GM23338 (cell line): ENCODE measurements around the gene GTF3C5. TPM values are rescaled to one million over a fixed set of nuclear protein-coding genes. Genes with fewer than 3 reads are reported as not detected.

ENCODE experiments used
- ATAC-seq: fragments of 200-7000 bp; cut with Tn5 transposase; 3 replicates; pipeline ENCODE4 v1.9.1; 2020
- DNase-seq: peaks from one replicate; pipeline ENCODE4 v3.0.0-alpha.2; 2015; ENCODE audit warnings: low spot score
- H2AFZ ChIP-seq: fragments of 200-600 bp; sonication (generic); 2 replicates; pipeline ENCODE4 v1.8.0; 2016; ENCODE audit warnings: antibody characterized with exemption, mild to moderate bottlenecking, moderate library complexity
- H3F3A ChIP-seq: fragments of 200-600 bp; sonication (generic); replicated peaks from 2 replicates; pipeline ENCODE4 v1.8.0; 2017; ENCODE audit warnings: antibody characterized with exemption, mixed run types, low read depth
- H3K27ac ChIP-seq: fragments of 200-600 bp; sonication (generic); 2 replicates; pipeline ENCODE4 v1.6.1; 2016; ENCODE audit warnings: low read depth
- H3K27me3 ChIP-seq: fragments of 200-600 bp; sonication (generic); 2 replicates; pipeline ENCODE4 v1.8.0; 2016; ENCODE audit warnings: mild to moderate bottlenecking, mixed run types, moderate library complexity; ENCODE audit not compliant: insufficient read depth
- H3K36me3 ChIP-seq: fragments of 200-600 bp; sonication (generic); 2 replicates; pipeline ENCODE4 v1.8.0; 2016; ENCODE audit warnings: mild to moderate bottlenecking; ENCODE audit not compliant: insufficient read depth
- H3K4me1 ChIP-seq: fragments of 200-600 bp; sonication (generic); 2 replicates; pipeline ENCODE4 v1.8.0; 2016; ENCODE audit warnings: mild to moderate bottlenecking, moderate library complexity; ENCODE audit not compliant: insufficient read depth
- H3K4me2 ChIP-seq: fragments of 200-600 bp; sonication (generic); 2 replicates; pipeline ENCODE4 v1.7.1; 2017; ENCODE audit warnings: mixed run types
- H3K4me3 ChIP-seq: fragments of 200-600 bp; sonication (generic); 2 replicates; pipeline ENCODE4 v1.6.1; 2016; ENCODE audit warnings: mixed run types
- H3K79me2 ChIP-seq: fragments of 200-600 bp; sonication (generic); replicated peaks from 2 replicates; pipeline ENCODE4 v1.8.0; 2017; ENCODE audit warnings: mild to moderate bottlenecking; ENCODE audit not compliant: insufficient read depth
- H3K9me2 ChIP-seq: fragments of 200-600 bp; sonication (generic); 2 replicates; pipeline ENCODE4 v1.8.0; 2017; ENCODE audit not compliant: insufficient read depth
- H4K20me1 ChIP-seq: fragments of 200-600 bp; sonication (generic); replicated peaks from 2 replicates; pipeline ENCODE4 v1.8.0; 2017; ENCODE audit warnings: mild to moderate bottlenecking; ENCODE audit not compliant: insufficient read depth
- H3K27ac Mint-ChIP-seq: 2 replicates; pipeline ENCODE4 v1.8.0; 2020; ENCODE audit warnings: inconsistent platforms, mild to moderate bottlenecking, moderate library complexity, mixed read lengths
- H3K27me3 Mint-ChIP-seq: 3 replicates; pipeline ENCODE4 v1.8.0; 2022; ENCODE audit warnings: low read depth, mild to moderate bottlenecking, moderate library complexity, mixed read lengths, inconsistent platforms; ENCODE audit not compliant: insufficient read depth, poor library complexity
- H3K36me3 Mint-ChIP-seq: 3 replicates; pipeline ENCODE4 v1.8.0; 2021; ENCODE audit warnings: low read depth, mild to moderate bottlenecking, inconsistent platforms, moderate library complexity, mixed read lengths
- H3K4me1 Mint-ChIP-seq: 3 replicates; pipeline ENCODE4 v1.8.0; 2020; ENCODE audit warnings: mild to moderate bottlenecking, inconsistent platforms, mixed read lengths
- H3K4me3 Mint-ChIP-seq: 3 replicates; pipeline ENCODE4 v1.8.0; 2021; ENCODE audit warnings: moderate library complexity, mild to moderate bottlenecking, inconsistent platforms, mixed read lengths
- H3K9me3 Mint-ChIP-seq: 3 replicates; pipeline ENCODE4 v1.8.0; 2020; ENCODE audit warnings: moderate library complexity, mild to moderate bottlenecking, inconsistent platforms, mixed read lengths
- CREB1 ChIP-seq: fragments of 250-450 bp; sonication (Bioruptor Pico); IDR thresholded peaks from 2 replicates; pipeline ENCODE4 v1.5.0; 2020; ENCODE audit warnings: low read depth, mild to moderate bottlenecking, moderate library complexity
- CTCF ChIP-seq, 2 experiments: fragments of 200-600 bp in 1 of 2; sonication (generic) in 1 of 2; conservative IDR thresholded peaks; 2 replicates each; pipeline versions ENCODE4 v1.5.1 to v1.6.1; 2016 to 2017; ENCODE audit warnings: antibody characterized with exemption in 2 of 2, low read depth in 2 of 2, mild to moderate bottlenecking in 2 of 2, moderate library complexity in 1 of 2
- ETS1 ChIP-seq: IDR thresholded peaks from 2 replicates; pipeline ENCODE4 v1.6.1; 2016; ENCODE audit warnings: antibody characterized with exemption
- EZH2 ChIP-seq: fragments of 200-600 bp; sonication (generic); IDR thresholded peaks from one replicate; pipeline ENCODE4 v1.8.0; 2017; ENCODE audit warnings: antibody characterized with exemption, mild to moderate bottlenecking, low read depth; ENCODE audit not compliant: unreplicated experiment
- EZH2phosphoT487 ChIP-seq: fragments of 200-600 bp; sonication (generic); IDR thresholded peaks from one replicate; pipeline ENCODE4 v1.8.1; 2018; ENCODE audit warnings: antibody characterized with exemption; ENCODE audit not compliant: unreplicated experiment
- JUNB ChIP-seq: IDR thresholded peaks from one replicate; pipeline ENCODE4 v1.6.1; 2016; ENCODE audit warnings: antibody characterized with exemption; ENCODE audit not compliant: unreplicated experiment
- NANOG ChIP-seq: IDR thresholded peaks from 2 replicates; pipeline ENCODE4 v1.6.1; 2016; ENCODE audit warnings: antibody characterized with exemption, borderline replicate concordance
- POLR2AphosphoS5 ChIP-seq: IDR thresholded peaks from 2 replicates; pipeline ENCODE4 v1.6.1; 2016; ENCODE audit warnings: antibody characterized with exemption, low read depth
- REST ChIP-seq: IDR thresholded peaks from one replicate; pipeline ENCODE4 v1.6.1; 2018; ENCODE audit warnings: antibody characterized with exemption; ENCODE audit not compliant: unreplicated experiment
- STAT1 ChIP-seq: IDR thresholded peaks from one replicate; pipeline ENCODE4 v1.6.1; 2016; ENCODE audit warnings: antibody characterized with exemption; ENCODE audit not compliant: unreplicated experiment
- ZNF114 ChIP-seq: fragments of 250-450 bp; sonication (Bioruptor Pico); IDR thresholded peaks from 2 replicates; pipeline ENCODE4 v1.5.0; 2020; ENCODE audit warnings: mild to moderate bottlenecking, moderate library complexity
- ZNF462 ChIP-seq: fragments of 250-450 bp; sonication (Bioruptor Pico); IDR thresholded peaks from 2 replicates; pipeline ENCODE4 v1.5.0; 2020; ENCODE audit warnings: mild to moderate bottlenecking, moderate library complexity
- polyA plus RNA-seq: library from polyadenylated mRNA; unstranded; fragments of >200 nt; fragmentation: Nextera tagmentation; extraction: Ambion mirVana; gene quantifications from 2 replicates; pipeline ENCODE4 v1.2.1, GENCODE V29; 2016
- total RNA-seq: library from RNA; depleted of rRNA; stranded (reverse); fragments of >200 nt; shearing (Covaris generic); gene quantifications from 2 replicates; pipeline ENCODE4 v1.2.3, GENCODE V29; 2014

GTF3C5 gene
- total and polyA plus RNA-seq, 2 experiments from 2014 or later, result 46.0 to 78.8 TPM

- Histone ChIP-seq H3K27me3 (no peaks in the 10 kb centered on the region), H3K4me1 (no peaks in the 10 kb centered on the region), H3K9me2 (no peaks in the 10 kb centered on the region), H3K79me2 (peaks cover 71% of the 10 kb centered on the region), H3K36me3 (no peaks in the 10 kb centered on the region; the same call in none of the 2 replicates), H4K20me1 (peaks cover 38% of the 10 kb centered on the region), H3K4me2 (no peak overlapping the region), H3K27ac (no peak overlapping the region), H3F3A (no peaks in the 10 kb centered on the region), H2AFZ (no peak overlapping the region), H3K4me3 (no peak overlapping the region)
- ATAC-seq (no peak), DNase-seq (no peak)
- H3K4me1 Mint-ChIP-seq, result no peaks in the 10 kb centered on the region; the same call in 2 of the 3 replicates
- peaks cover 24% of the 10 kb centered on the region for H3K36me3 Mint-ChIP-seq
- H3K27me3 Mint-ChIP-seq, result no peaks in the 10 kb centered on the region
- H3K4me3 Mint-ChIP-seq, result no peak overlapping the region
- no peak for TF ChIP-seq ETS1
- TF ChIP-seq EZH2phosphoT487, result no peak
- no peak for TF ChIP-seq CREB1 (CRISPR knock-in tag)
- no peak for TF ChIP-seq REST
- no peak for TF ChIP-seq NANOG
- TF ChIP-seq ZNF462, result no peak
- TF ChIP-seq CTCF (conservative IDR thresholded peaks at IDR 0.05; ENCODE audit: low read depth in 2 of 2), result no peak
- TF ChIP-seq POLR2AphosphoS5, result no peak
- no peak for TF ChIP-seq EZH2
- no peak for TF ChIP-seq ZNF114 (CRISPR knock-in tag)
- TF ChIP-seq STAT1, result no peak
- TF ChIP-seq JUNB, result no peak
- no peak overlapping the region; the same call in 1 of the 2 replicates for H3K27ac Mint-ChIP-seq
- no peaks in the 10 kb centered on the region for H3K9me3 Mint-ChIP-seq
These were observed 7.1 kb downstream of the GTF3C5 start for GRCh38 chr9:133037775-133038515.
